HG03108 (cell line): ENCODE data around the gene CEMIP2.

Experiments used
- ATAC-seq: cut with Tn5 transposase; IDR thresholded peaks from one replicate; pipeline ENCODE4 v1.9.1; 2021; ENCODE audit warnings: moderate library complexity; ENCODE audit not compliant: unreplicated experiment

Gene CEMIP2

GRCh38 chr9:71770170-71770569 lies 1.9 kb upstream of the CEMIP2 start:
- ATAC-seq, result no peak

- peak; percentile 31 for ATAC-seq
Observed at GRCh38 chr9:71769175-71770161, 1.2 kb upstream of the CEMIP2 start.

DNA sequence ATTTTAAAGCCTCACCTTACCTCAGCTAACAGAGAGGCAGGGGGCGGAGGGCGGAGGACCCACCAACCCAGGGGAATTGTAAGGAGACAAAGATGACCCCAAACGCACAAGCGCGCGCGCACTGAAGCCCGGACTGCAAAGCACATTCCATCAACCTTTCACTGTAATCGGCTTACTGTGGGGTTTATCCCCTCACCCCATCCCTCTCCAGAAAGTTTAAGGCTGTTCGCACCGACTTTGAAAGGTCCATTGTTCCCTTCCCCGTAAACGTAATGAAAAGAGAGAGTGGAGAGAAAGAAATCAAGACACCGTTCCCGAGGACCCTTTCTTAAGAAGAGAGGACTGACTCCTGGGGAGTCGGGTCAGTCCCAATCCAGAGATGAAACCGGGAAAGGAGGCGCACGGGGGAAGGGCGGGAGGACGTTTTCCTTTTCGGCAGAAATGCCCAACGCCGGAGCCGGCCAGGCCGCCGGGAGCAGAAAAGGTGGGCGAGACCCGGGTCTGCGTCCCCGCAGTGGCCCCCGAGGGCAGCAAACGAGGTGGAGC lies 464 bp downstream of the CEMIP2 start:
- ATAC-seq, result no peak

DNA sequence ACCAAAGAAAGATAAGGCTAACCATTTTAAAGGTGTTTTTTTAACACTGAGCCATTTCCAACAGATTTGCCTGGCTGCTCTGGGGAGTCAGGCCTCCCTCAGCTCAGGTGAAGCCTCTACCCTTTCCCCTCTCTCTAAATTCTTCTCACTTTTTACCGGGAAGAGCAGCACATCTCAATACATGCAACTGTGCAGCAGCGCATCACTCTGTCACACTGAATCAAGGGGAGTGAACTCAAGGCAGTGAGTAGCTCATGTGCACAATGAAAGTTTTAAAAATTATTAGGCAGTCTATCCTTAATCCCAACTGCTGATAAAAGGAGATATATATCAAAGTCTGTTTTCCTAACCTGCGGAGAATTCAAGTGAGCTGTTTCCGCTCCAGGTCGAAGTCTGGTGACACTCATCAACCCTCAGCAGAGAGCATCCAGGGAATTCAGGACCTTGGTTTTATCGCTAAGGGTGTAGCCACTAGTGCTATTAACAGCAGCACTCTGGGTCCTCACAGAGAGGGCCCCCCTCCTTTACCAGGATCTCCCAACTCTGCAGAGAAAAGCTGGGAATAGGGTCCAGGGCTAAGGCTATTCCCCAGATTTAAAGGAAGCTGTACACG lies 1.0 kb downstream of the CEMIP2 start:
- ATAC-seq, result no peak

GRCh38 chr9:71766663-71767062 lies 1.6 kb downstream of the CEMIP2 start:
- no peak for ATAC-seq

DNA sequence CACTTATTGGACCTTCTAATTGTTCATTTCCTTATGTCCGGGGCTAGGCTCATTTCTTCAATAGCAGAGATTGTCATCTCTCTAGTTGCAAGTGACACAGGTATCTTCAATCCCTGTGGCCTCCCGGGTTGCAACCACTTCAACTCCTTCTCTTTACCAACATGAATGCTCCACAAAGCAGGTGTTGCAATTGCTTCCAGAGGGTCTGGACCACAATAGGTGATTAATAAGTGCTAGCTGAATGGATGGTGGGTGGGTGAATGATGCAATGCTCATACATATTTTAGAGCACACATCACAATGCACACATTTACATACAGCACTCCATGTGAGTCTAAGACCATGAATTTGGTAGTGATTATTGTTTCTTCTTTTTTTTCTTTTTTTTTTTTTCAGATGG lies 2.6 kb downstream of the CEMIP2 start:
- no peak for ATAC-seq

DNA sequence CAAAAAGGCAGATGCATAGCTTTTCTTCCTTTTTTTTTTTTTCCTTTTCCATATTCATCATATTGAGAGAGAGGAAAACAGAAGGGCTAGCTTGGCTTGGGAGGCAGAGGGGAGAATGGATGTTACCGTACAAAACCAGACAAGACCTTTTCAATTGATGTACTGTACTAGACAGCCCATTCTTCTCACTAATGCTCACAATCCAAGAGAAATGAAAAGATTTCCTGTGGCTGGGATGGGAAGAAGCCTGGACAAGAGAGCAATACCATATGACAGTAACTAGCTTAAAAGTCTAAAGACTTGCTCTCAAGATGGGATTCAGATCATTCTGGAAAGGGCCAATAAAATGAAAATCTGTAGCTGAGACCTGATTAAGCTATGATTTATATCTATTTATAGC lies 3.4 kb downstream of the CEMIP2 start:
- no peak for ATAC-seq

GRCh38 chr9:71764463-71764862 lies 3.9 kb downstream of the CEMIP2 start:
- no peak for ATAC-seq

GRCh38 chr9:71763832-71764231 lies 4.5 kb downstream of the CEMIP2 start:
- ATAC-seq, result no peak

DNA sequence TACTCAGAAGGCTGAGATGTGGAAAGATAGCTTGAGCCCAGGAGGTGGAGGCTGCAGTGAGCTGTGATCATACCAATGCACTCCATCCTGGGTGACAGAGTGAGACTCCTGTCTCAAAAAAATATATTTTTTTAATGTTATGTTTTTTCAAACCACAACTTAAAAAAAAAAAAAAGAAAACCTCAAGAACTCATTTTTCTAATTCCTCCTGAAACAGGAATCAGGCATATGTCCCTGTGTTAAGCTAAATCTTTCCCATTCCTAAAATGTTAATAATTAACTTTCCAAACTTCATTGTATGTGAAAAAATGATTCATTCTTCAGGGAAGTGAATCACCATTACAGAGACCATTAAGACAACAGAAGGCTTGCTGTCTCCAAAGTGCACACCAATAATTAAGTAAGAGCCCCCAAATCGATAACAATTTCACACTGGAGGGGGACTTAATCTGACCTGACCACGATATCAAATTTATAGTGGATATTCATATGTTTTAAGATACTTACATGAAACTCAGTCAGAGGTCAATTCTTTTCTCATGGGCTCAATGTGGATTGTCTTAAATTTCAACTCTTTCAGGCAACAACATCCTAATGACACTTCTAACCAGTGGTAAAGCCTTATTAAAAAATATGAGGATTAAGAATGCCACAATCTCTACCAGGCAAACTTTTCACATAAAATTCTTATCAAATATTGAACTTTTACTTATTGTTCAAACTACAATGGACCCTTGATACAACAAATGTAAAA lies 5.2 kb downstream of the CEMIP2 start:
- no peak for ATAC-seq

DNA sequence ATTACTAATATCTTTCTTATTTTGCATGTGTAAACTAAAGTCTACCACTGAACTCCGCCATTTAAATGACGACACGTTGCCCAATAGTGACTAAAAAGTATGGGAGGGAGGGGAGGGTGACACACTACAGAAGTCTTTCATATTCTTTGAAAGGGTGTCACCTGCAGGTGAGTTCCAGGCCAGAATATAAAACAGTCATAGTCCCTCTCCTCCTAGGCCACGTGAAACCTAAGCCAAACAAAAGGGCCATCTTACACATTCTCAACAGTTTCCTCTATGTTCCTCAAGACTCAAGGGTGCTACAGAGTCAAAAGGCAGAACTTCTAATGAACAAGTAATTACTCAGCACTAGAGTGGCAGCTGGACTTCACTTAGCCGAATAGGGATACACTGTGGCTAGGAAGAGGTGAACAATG lies 6.4 kb downstream of the CEMIP2 start:
- ATAC-seq, result no peak

GRCh38 chr9:71760901-71761300 lies 7.4 kb downstream of the CEMIP2 start:
- no peak for ATAC-seq

DNA sequence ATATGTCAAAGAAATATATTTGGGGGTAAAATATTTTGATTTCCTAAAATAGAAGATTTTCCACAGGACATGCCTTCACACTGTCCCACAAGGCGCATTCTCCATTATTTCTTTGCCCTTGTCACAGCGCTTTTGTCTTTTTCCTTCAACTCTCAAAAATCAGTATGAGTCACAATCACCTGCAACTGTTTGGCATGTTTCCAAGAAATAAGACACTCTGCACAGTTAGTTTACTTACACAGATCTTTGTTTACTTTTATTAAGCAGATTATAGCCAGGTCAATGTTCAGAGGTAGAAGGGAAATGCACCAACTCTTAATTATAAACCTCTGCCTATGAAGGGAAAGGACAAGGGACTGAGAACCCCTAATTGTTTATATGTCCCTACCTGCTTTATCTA lies 9.5 kb downstream of the CEMIP2 start:
- no peak for ATAC-seq

- no peak for ATAC-seq
Observed at GRCh38 chr9:71758277-71758676, 10.0 kb downstream of the CEMIP2 start.

DNA sequence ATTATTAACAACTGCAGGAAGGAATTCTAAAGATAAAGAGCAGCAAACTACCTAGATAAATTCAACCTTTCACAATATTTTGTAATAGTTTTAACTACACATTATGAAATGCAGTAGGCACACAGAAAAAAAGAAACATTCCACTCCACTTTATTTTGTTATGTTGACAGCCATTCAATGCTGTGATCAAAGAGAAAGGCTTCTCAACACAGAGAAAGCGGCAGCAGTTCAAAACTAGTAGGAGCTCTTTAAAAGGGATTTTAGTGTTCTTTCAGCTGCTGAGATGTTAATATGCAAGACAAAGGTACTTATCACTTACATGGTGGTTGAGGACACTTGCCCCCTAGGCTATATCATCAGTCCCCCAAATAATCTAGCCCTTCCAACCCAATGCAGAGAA lies 11.6 kb downstream of the CEMIP2 start:
- no peak for ATAC-seq

DNA sequence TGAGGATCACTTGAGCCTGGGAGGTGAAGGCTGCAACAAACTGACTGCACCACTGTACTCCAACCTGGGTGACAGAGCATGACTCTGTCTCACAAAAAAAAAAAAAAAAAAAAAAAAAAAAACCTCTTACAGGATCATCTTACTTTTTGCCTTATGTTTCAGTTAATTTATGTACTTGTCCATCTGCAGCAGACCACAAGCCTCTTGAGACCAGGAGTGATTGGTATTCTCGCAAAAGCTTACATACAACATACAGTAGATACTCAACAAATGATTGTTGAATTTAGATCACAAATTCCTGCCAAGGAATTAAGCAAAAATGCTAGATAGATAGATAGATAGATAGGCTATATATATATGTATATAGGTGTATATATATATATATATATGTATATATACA lies 12.4 kb downstream of the CEMIP2 start:
- no peak for ATAC-seq

DNA sequence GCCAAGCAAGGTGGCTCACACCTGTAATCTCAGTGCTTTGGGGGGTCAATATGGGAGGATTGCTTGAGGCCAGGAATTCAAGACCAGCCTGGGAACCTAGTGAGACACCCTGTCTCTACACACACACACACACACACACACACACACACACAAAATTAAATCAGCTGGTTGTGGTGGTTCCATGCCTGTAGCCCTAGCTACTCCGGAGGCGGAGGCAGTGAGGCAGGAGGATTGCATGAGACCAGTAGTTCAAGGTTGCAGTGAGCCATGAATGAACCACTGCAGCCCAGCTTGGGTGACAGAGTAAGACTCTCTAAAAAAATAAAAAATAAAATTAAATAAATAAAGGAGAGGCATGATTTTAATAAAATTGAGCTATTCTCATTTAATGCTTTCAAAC lies 13.1 kb downstream of the CEMIP2 start:
- no peak for ATAC-seq

DNA sequence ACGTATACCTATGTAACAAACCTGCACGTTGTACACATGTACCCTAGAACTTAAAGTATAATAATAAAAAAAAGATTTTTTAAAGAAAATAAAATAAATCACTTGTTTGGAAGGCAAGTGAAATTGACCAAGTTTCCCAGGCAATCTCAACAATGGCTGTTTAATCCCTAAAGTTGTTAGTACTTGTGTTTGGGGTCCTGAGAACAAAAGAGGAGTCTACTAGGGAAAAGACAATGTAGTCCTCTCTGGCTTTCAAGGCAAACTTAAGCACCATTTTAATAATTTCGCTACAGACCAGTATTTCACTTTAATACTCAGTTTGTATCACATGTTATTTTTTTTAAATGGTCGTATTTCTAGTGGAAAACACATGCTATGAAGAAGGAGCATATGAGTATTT lies 14.2 kb downstream of the CEMIP2 start:
- no peak for ATAC-seq

DNA sequence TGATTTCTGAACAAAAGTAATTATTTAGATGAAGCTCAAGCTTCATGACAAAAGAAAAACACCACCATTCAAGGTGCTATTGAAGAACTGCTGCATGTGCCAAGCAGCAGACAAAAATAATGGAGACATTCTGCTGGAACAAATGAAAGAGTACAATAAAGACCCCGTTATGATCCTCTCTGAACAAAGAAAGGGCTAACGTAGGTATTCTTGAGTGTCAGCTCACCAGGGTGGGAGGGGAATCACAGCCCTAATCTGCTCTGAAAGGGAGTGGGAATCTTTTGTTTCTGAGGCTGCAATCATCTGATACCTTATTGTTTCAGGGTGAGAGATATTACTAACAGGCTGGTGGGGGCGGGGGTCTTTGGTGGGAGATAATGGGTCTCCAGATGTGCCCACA lies 15.4 kb downstream of the CEMIP2 start:
- ATAC-seq, result no peak

GRCh38 chr9:71752352-71752751 lies 16.0 kb downstream of the CEMIP2 start:
- no peak for ATAC-seq

GRCh38 chr9:71748280-71748743 lies 20.0 kb downstream of the CEMIP2 start:
- ATAC-seq, result no peak
